Measurements from ENCODE around the gene GABPB1. TPM values are rescaled to one million over a fixed set of nuclear protein-coding genes. Genes with fewer than 3 reads are reported as not detected.
"Not testable (repeated sequence)": the region's sequence is repeated elsewhere in the genome, so short reads cannot be mapped to it uniquely, and the experiment has no call there.

GABPB1 gene
- 15.9 and 18.9 TPM in 2 replicates for total RNA-seq
- long read RNA-seq, full-length matches to known transcripts = 98 of 134 reads
- long read RNA-seq, partial matches to known transcripts = 4 of 134 reads
- long read RNA-seq, other reads (novel, unspliced or antisense) = 32 of 134 reads

DNA sequence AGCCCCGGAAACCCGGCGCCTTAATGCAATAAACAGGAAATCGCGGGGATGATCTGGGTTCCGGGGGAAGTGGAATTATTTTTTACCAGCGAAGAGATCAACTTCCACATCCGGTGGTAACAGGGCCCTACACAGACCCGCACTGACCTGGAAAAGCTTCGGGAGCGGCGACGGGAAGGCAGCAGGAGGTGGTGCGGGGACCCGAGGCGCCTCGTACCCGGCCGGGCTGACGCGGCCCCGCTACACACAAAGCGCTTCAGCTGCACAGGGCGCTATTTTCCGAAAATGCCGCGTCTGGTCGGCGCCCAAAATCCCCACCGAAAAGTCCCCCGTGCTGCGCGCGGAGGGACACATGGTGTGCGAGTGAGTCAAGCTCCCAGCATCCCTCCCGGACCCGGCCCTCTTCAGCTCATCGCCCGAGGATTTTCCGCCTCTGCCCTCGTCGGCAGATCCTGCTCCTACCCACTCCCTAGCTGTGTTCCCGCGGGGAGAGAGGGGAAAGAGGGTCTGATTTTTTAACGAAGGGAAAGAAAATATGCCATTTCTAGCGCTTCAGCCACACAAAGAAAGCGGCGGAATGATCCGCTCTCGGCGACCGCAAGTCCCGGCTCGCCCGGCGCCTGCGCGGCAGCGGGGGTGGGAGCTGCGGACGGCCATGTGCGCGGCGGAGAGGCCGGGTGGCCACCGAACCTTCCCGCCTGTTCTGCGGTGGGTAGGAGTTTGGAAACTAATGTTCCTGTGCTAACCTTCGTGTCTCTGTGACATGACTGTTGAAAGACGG lies at the start of gene GABPB1:
GABPB1 (minus strand) TSS at position 361 of the 781 bp plus-strand sequence. CDS start 45,400 bp downstream, outside the sequence.
- Mint-ChIP-seq H3K9me3 (ENCODE audit: unreplicated experiment) (no peaks in the 10 kb centered on the region), H3K4me1 (ENCODE audit: unreplicated experiment) (peaks cover 50% of the 10 kb centered on the region), H3K36me3 (ENCODE audit: unreplicated experiment) (peaks cover 24% of the 10 kb centered on the region), H3K4me3 (ENCODE audit: unreplicated experiment) (peak within 1 kb of the TSS; percentile 96), H3K27ac (ENCODE audit: unreplicated experiment) (peak within 1 kb of the TSS; percentile 100), H3K27me3 (ENCODE audit: unreplicated experiment) (no peaks in the 10 kb centered on the region)
- DNase-seq (ENCODE audit: extremely low spot score, unreplicated experiment) = peak; percentile 95
- TF ChIP-seq CTCF (IDR thresholded peaks at IDR 0.05) = no peak

DNA sequence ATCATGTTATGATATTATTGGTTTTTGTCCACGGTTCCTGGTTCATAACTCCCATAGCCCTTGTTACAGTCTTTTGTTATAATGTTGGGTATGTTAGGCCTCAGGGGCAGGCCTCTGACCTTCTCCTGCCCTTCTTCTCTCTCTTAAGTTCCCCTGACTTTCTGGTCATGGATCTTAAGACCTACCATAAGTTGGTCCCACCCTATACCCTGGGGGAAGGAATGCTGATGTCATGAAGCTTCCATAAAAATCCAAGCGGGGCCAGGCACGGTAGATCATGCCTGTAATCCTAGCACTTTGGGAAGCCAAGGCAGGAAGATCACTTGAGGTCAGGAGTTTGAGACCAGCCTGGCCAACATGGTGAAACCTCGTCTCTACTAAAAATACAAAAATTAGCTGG lies 36.6 kb upstream of the GABPB1 start:
- H3K27me3 Mint-ChIP-seq (ENCODE audit: unreplicated experiment); H3K4me3 Mint-ChIP-seq (ENCODE audit: unreplicated experiment); H3K36me3 Mint-ChIP-seq (ENCODE audit: unreplicated experiment); H3K9me3 Mint-ChIP-seq (ENCODE audit: unreplicated experiment); DNase-seq (ENCODE audit: extremely low spot score, unreplicated experiment): not testable (repeated sequence)
- Mint-ChIP-seq H3K4me1 (ENCODE audit: unreplicated experiment) (peaks cover 19% of the 10 kb centered on the region), H3K27ac (ENCODE audit: unreplicated experiment) (peak overlapping the region; percentile 93)

DNA sequence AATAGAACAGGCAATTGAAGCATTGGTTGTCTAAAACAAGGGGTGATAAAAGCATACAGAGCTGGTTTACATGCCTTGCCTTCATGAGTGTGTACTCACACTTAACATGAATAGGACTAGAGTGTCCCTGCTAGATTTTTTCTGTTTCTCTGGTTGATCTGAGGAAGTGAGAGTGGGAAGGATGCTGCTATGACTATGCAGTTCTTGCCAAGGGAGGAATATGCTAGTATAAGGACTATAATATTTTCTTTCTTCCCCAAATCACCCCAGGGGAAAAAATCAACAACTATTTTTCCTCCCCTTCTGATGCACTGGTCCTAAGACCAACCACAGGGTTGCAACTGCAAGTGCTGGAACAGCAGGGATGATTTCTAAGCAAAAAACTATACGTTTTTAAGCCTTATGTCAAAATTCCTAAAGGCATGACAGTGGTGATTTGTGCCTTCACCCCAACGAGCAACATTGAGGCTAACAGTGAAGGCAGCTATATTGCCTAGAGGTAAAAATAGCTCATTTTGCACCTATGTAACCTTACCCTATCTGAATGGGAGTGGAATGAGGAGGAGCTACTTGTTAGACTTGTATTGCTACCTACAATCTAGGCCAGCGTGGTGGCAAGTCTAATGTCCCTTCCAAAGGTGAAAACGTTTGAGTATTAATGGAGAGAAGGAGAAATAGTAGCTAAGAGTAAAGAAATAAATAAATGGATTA lies 35.7 kb upstream of the GABPB1 start:
- TF ChIP-seq CTCF (IDR thresholded peaks at IDR 0.05) = no peak
- Mint-ChIP-seq H3K36me3 (ENCODE audit: unreplicated experiment) (no peaks in the 10 kb centered on the region), H3K9me3 (ENCODE audit: unreplicated experiment) (no peaks in the 10 kb centered on the region), H3K27me3 (ENCODE audit: unreplicated experiment) (no peaks in the 10 kb centered on the region), H3K27ac (ENCODE audit: unreplicated experiment) (peak overlapping the region; percentile 57), H3K4me3 (ENCODE audit: unreplicated experiment) (no peak overlapping the region), H3K4me1 (ENCODE audit: unreplicated experiment) (peaks cover 19% of the 10 kb centered on the region)
- DNase-seq (ENCODE audit: extremely low spot score, unreplicated experiment) = no peak

DNA sequence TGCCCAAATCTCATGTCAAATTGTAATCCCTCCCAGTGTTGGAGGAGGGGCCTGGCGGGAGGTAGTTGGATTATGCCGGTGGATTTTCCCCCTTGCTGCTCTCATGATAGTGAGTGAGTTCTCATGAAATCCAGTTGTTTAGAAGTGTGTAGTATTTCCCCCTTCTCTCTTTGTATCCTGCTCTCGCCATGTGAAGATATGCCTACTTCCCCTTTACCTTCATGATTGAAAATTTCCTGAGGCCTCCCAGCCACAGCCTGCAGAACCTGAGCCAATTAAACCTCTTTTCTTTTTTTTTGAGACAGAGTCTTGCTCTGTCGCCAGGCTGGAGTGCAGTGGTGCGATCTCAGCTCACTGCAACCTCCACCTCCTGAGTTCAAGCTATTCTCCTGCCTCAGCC lies 27.4 kb upstream of the GABPB1 start:
- not testable (repeated sequence) for H3K9me3 Mint-ChIP-seq (ENCODE audit: unreplicated experiment); H3K4me3 Mint-ChIP-seq (ENCODE audit: unreplicated experiment); H3K4me1 Mint-ChIP-seq (ENCODE audit: unreplicated experiment); DNase-seq (ENCODE audit: extremely low spot score, unreplicated experiment); H3K27me3 Mint-ChIP-seq (ENCODE audit: unreplicated experiment); H3K27ac Mint-ChIP-seq (ENCODE audit: unreplicated experiment); H3K36me3 Mint-ChIP-seq (ENCODE audit: unreplicated experiment)

GRCh38 chr15:50381438-50381837 lies 26.4 kb upstream of the GABPB1 start:
- Mint-ChIP-seq H3K9me3 (ENCODE audit: unreplicated experiment) (no peaks in the 10 kb centered on the region), H3K4me3 (ENCODE audit: unreplicated experiment) (no peak overlapping the region)

More at GRCh38 chr15:50381438-50381837, 26.4 kb upstream of the GABPB1 start:
- Mint-ChIP-seq H3K36me3 (ENCODE audit: unreplicated experiment) (no peaks in the 10 kb centered on the region), H3K4me1 (ENCODE audit: unreplicated experiment) (no peaks in the 10 kb centered on the region), H3K27ac (ENCODE audit: unreplicated experiment) (no peak overlapping the region), H3K27me3 (ENCODE audit: unreplicated experiment) (no peaks in the 10 kb centered on the region)
- no peak for TF ChIP-seq CTCF (IDR thresholded peaks at IDR 0.05)
- no peak for DNase-seq (ENCODE audit: extremely low spot score, unreplicated experiment)
